HG03378 (cell line): ENCODE data around the gene ISLR2.
"Not testable (repeated sequence)": the region's sequence is repeated elsewhere in the genome, so short reads cannot be mapped to it uniquely, and the experiment has no call there.

Experiments
- ATAC-seq: cut with Tn5 transposase; IDR thresholded peaks from one replicate; pipeline ENCODE4 v1.9.1; 2021; ENCODE audit warnings: mild to moderate bottlenecking, moderate library complexity; ENCODE audit not compliant: unreplicated experiment

The ISLR2 gene

GRCh38 chr15:74155766-74156417 is 25.5 kb downstream of the ISLR2 start:
- ATAC-seq = no peak

- ATAC-seq = no peak
Observed at GRCh38 chr15:74156678-74157411, 26.5 kb downstream of the ISLR2 start.

GRCh38 chr15:74157868-74158827 is 27.8 kb downstream of the ISLR2 start:
- no peak for ATAC-seq

DNA sequence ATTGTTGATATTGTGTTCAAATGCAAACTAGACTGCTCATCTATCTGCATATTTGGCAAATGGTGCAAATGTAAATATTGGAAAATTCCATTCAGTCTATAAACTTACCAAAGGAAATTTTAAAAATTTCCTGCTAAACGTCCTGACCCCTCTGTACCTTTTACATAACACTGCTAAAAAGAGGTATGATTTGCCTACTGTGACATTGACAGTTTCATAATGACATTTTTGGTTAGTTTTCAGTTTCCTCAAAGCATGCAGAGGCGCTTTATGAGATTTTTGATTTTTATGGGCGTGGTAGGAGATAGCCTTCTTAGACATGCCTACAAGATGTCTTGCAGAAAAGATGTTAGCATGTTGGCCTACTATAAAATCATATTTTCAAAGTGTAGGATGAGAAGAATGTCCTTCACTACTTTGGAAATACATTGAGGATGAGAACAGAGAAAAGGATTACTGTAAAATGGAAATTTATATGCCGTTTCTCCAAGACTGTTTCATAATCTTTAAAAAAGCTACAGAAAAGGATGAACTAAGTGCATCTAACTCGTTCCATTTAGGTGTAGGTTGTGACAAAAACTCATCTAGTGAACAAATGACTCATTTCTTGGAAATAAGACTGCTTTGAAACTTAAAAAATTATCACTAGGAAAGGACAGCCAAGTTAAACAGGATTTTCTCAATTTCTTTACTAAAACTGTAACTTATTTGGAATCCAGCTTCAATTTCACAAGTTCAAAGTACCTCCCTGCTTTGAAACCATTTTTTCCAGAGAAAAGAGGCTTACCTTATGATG is 28.7 kb downstream of the ISLR2 start:
- ATAC-seq = no peak

DNA sequence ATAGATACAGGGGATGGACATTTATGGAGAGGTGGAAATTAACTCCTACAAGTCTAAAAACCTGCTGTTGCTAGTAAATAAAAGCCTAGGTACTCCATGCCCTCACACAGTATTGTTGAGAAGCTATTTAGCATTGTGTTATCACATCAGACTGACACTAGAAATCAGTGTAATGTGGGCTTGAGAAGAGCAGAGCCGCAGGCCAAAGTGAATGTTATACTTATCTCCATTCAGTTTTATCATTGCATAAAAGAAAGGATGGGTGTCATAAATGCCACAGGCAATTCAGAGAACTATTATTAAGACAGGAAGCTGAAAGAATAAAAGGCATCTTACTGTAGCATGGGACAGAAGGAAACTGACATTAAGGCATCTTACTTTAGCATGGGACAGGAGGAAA is 29.4 kb downstream of the ISLR2 start:
- no peak for ATAC-seq

DNA sequence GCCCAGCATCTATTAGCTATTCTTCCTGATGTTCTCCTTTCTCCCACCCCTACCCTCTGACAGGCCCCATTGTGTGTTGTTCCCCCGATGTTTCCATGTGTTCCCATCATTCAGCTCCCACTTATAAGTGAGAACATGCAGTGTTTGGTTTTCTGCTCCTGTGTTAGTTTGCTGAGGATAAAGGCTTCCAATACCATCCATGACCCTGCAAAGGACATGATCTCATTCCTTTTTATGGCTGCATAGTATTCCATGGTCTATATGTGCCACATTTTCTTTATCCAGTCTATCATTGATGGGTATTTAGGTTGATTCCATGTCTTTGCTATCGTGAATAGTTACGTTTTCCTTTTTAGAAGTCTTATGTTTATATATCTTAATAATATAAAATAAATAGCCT is 30.0 kb downstream of the ISLR2 start:
- not testable (repeated sequence) for ATAC-seq

DNA sequence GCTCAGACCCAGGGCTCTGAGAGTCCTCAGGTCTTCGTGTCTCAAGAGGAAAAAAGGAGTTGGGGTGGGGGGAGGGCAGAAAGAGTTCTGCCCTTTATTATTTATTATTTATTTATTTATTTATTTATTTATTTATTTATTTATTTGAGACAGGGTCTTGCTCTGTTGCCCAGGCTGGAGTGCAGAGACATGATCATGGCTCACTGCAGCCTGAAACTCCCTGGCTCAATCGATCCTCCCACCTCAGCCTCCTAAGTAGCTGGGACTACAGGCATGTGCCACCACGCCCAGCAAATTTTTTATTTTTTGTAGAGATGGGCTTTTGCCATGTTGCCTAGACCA is 31.8 kb downstream of the ISLR2 start:
- ATAC-seq = not testable (repeated sequence)

DNA sequence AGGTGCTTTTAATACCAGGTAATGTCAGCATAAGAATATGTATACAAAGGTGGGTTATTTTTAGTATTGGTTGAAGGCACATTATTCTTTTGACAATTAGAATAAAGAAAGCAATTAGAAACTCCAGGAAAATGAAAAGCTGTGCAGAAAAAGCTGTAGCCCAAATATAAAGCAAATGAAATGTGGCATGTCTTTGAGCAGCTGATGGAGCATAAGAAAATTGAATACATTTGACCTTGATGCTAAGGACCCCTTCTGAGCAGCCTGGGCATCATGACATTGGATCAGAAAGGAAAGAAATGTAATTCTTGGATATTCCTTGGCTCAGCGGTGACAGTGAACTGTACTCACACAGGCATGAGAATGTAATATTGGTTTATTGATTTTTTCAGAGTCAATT is 35.1 kb downstream of the ISLR2 start:
- no peak for ATAC-seq

GRCh38 chr15:74167891-74168331 is 37.5 kb downstream of the ISLR2 start:
- ATAC-seq = no peak

DNA sequence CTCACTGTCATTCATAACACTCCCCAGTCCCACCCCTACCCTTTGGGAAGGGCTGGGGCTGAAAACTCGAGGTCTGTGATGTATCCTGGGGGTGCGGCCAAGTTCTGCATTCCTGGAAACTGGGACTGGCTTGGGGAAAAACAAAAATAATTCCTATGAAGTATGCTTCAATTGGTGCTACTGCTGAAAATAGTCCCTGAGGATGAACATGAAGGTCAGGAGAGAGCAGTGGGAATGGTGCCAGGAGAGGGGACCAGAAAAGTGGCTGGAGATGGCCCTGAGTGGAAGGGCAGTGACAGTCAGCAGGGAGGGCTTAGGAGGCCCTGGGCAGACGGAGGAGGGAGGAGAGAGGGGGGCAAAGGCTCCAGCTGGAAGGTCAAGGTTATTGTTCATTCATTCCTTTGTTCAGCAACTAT is 38.3 kb downstream of the ISLR2 start:
- no peak for ATAC-seq

GRCh38 chr15:74170071-74170844 is 39.9 kb downstream of the ISLR2 start:
- no peak for ATAC-seq

DNA sequence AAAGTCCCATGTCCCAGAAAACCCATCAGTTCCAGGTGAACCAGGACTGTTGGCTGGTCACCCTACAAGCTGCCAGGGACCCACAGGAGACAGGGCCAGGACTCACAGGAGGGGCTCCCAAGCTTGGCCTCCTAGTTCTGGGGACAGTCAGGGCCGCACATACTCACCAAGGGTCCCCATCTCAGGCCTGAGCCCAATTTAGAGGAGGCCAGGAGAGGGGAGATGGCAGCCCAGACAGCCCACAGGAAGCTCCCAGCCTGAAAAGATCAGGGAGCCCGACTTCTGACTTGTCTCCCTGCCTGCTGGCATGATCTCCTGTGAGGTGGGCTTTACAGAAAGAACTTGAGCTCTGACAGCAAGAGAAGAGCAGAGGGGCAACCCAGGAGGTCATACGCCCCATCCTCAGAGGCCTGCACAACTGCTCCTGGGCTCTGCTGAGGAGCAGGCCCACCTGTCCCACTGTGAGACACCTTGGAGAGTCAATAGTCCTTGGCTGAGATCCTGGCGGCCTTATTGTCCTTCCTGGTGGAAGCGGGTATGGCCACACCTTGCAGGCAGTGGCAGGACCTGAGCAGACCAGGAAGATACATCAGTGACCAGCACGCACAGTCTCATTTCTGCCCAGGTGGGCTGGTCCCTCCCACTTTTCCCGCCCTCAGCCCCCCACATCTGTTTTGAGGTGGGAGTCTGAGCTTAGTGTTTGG is 40.6 kb downstream of the ISLR2 start:
- ATAC-seq = no peak

- no peak for ATAC-seq
Observed at GRCh38 chr15:74171965-74172541, 41.7 kb downstream of the ISLR2 start.

GRCh38 chr15:74172701-74173379 is 42.5 kb downstream of the ISLR2 start:
- ATAC-seq = no peak

- ATAC-seq = no peak
Observed at GRCh38 chr15:74173380-74174218, 43.2 kb downstream of the ISLR2 start, which contains the start of gene ISLR. Gene ISLR (plus strand): TSS chr15:74173710. CDS start chr15:74174859, 1,149 bp downstream.

DNA sequence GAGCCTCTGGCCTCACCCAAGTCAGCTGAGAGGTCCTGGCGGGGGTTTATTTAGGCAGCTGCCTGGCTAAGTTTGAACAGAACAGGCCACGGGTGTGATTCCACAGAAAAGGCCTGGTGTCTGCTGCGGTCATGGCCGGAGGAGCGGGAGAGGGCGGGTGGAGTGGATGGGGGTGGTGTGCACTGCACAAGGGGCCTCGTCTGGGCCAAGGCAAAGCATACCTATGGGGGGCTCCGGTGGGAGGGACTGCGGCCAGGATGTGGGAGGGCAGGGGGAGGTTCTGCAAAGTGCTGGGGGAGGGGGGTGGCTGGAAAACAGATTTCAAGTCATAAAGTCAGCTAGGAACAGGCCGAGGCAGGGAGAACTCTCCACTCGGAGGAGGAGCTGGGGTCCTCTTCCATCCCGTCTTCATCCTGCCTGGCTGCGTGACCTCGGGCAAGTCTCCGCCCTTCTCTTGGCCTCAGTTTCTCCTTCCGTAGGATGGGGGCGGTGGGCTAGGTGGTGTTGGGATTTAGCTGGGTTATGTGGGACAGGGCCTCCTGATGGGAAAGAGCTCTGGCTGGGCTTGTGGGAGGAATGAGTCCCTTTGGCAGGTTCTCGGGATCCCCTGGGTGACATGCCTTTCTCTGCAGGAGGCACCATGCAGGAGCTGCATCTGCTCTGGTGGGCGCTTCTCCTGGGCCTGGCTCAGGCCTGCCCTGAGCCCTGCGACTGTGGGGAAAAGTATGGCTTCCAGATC is 44.0 kb downstream of the ISLR2 start:
- ATAC-seq = no peak

GRCh38 chr15:74174958-74175253 is 44.5 kb downstream of the ISLR2 start:
- no peak for ATAC-seq
